ENCODE results near the gene SYNCRIP.
"Not testable (repeated sequence)": the region's sequence is repeated elsewhere in the genome, so short reads cannot be mapped to it uniquely, and the experiment has no call there.

Gene SYNCRIP

DNA sequence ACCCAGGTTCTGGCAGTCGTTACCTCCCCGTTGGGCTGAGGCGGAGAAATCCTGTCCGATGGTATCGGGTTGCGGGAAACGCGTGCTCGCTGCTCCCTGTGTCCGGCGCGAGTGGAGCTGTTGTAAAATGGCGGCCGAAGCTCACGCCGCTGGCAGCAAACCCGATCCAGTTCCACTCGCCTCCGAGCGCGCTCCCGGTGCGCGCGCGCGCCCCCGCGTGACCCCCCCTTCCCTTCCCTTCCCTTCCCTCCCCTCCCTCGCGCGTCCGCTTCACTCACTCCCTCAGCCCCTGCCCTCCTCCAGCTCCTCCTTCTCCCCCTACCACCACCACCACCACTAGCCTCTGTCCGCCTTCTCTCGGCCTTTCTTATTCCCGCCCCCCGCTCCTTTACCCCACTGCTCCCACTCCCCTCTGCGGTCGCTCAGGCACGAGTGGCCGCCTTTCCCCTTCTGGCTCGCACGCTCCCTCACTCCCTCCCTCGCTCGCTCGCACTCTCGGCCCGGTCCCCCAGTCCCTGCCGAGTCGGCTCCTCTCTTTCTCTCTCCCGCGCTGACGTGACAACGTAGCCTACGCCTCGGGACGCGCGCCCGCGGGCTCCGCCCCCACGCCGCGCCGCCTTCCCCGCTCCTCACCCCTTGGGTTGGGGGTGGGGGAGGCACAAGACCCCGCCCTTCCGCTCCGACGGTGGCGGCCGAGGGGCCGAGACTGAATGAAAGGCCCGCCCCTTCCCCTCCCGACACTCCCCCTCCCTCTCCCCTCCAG, at the start of gene SYNCRIP:
SYNCRIP (minus strand) TSS at position 113 of the 763 bp plus-strand sequence. CDS start 1,447 bp downstream, outside the sequence.
- DNase-seq = peak; percentile 96

DNA sequence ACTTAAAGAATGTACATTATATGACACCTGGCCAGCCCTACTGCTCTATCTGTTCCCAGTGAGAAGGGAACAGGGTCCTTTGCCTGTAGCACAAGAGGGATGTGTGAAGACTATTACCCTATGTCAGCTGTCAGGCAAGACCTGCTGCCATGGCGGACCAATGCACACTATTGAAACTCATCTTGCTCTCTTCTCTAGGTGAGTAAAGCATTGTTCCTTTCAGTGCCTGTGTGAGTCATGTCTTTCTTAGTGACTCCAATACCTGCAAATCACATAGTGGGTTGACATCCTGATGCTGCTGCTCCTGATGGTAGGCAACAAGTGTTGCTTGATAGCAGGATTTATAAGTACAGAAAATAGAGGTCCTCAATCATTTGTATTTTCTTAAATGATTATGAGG, 48.8 kb upstream of the SYNCRIP start:
- no peak for DNase-seq

DNA sequence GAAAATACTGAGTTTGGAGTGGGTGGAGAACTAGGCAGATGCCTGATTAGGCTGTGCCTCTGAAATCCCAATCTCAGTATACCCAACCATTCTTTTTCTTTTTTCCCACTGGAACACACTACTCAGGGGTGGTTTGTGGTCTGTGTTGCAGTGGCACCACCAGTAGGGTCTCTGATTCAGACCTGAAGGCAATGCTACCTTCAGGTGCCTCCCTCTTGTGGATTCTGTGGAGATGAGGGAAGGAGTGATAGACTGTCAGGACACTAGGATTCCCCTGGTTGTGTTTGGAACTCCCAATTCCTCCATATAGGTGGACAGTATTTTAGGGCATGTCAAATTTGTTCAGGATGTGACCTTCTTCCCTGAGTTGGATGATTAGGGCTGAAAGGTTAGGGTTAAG, 47.4 kb upstream of the SYNCRIP start:
- DNase-seq = no peak

DNA sequence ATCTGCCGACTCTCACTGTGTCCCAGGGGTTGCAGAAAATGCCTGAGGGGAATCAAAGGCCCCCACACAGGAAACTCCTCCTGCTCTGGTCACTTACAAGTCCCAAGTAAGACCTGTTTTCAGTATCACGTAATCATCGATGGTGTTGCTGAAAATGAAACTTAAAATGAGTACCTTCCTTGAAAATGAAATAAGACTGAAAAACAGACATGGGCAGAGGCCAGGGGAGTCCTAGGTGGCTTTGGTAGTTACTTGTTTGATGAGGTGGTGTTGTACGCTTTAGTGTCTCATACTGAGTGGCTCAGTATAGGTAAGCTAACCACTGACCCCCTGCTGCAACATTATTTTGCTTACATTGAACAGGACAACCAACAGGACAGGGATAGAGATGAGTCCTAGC, 43.0 kb upstream of the SYNCRIP start:
- no peak for DNase-seq

DNA sequence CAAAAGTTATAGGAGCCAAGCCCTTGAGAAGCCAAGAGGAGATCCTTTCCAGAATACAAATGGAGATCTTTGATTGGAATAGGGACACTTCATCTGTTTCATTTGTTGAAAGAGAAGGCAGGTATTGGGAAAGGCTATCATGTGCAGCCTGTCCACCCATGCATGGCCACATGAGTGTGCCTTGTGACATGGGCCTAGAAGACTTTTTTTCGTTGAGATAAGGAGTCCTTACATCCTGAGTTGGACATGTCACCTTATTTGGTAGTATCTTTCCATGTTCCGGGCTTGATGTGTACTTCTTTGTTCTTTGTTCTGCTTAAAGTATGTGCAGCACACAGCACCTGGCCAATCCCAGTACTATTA, 42.1 kb upstream of the SYNCRIP start:
- DNase-seq = no peak

DNA sequence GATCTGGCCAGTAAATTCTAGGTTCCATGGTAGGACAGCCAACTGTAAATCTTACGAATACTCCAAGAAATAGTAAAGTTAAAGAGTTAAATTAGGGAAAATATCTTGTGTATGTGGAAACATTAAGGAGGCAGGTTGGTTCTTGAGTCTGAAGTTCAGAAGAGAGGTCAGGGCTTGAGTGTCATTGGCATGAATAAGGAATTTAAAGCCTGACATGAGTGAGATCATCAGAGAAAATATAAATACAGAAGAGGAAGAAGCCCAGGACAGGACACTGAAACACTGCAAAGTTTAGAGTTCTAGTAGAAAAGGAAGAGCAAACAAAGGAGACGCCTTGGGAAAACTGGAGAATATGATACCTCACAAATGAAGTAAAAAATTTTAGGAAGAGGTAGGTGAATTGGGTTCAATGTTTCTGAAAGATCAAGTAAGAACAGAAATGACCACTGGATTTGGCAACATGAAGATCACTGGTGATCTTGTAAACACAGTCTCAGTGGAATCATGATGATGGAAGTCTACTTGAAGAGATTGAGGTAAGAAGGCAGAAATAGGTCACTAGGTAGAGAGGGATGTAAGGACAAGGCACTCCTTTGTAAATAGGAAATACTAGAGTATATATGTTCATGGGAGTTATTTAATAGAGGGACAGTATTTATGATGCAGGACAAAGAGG, 41.6 kb upstream of the SYNCRIP start:
- DNase-seq = no peak

DNA sequence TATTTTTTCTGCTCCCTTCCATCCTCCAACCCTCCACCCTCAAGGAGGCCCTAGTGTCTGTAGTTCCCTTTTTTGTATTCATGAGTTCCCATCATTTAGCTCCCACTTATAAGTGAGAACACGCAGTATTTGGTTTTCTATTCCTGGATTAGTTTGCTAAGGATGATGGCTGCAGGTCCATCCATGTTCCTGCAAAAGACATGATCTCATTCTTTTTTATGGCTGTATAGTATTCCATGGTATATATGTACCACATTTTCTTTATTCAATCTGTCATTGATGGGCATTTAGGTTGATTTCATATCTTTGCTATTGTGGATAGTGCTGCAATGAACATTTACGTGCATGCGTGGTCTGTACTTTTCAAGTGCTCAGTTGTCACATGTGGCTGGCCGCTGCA, 39.2 kb upstream of the SYNCRIP start:
- not testable (repeated sequence) for DNase-seq

DNA sequence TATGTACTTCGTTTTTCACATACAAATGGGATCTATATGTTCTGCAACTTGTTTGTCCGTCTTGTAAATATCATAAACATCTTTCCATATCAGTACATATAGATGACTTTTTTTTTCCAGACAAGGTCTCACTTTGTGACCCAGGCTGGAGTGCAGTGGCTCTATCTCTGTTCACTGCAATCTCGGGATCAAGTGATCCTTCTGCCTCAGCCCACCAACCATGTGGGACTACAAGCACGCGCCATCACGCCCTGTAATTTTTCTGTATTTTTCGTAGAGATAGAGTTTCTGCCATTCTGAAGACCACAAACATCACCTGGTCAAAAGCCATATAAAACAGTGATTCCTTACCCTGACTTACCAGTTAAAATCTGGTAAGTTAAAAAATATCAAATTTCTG, 37.7 kb upstream of the SYNCRIP start:
- DNase-seq = no peak

DNA sequence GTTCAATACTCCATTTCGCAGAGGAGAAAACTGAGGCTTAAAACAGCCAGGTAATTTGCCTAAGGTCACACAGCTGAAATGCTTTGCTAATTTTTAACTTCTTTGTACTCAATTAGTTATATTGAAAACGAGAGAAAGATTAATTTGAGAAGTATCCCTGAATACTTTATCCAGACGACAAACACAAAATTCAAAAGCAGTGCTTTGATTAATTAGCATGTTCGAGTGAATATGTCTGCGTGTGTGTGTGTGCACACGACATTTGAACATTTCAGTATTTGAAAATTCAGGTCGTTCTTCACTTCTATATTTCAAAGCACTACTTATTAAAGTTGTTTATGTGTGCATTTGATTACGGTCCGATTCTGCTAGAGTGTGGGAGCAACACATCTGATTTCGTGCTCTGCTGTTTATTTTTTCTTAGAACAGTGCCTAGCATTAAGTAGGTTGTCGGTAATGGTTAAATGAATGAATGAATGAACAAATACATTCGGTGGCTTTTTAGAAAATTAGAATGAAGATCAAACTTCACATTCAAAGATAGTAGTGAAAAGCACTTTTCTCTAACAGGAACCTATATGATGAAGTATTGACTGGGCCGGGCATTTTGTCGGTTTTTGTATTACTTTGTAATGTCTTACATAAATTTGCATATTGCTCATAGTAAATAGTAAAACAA, 36.9 kb upstream of the SYNCRIP start:
- DNase-seq = no peak

DNA sequence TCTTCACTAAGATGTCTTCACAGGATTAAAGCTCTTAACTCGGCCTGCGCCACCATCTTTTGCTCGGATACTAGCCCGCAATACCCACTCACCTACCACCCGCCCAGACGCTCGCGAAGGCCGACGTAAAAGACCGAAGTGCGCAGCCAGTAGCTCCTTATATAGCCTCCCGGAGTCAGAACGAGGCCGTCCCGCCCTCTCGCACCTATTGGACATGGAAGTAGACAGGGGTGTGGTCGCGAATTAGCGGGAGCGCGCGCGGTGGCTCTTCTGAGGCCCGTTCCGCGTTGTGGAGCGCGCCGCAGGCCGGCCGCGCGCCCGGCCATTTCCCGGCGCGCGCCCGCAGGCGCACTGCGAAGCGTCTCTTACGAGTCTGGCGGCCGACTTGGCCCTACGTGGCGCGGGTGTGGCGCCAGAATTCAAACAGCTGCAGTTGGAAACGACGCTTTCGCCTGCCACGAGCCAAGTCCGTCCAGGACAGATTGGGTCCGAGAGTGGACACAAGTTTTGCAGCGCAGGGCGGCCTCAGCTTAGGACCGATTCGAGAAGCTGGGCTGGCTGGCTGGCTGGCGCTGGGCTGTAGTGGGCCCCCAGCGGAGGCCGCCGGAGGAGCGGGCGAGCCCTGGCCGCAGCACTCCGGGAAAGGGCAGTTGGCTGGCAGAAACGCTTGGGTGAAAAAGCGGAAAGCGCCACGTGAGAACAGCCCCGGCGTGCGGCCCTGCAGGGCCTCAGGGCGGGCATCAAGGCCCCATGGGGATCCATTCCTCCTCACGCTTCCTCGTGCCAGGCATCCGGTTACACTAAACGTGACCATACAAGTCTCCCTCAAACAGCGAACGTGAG, 36.1 kb upstream of the SYNCRIP start:
- peak; percentile 97 for DNase-seq

DNA sequence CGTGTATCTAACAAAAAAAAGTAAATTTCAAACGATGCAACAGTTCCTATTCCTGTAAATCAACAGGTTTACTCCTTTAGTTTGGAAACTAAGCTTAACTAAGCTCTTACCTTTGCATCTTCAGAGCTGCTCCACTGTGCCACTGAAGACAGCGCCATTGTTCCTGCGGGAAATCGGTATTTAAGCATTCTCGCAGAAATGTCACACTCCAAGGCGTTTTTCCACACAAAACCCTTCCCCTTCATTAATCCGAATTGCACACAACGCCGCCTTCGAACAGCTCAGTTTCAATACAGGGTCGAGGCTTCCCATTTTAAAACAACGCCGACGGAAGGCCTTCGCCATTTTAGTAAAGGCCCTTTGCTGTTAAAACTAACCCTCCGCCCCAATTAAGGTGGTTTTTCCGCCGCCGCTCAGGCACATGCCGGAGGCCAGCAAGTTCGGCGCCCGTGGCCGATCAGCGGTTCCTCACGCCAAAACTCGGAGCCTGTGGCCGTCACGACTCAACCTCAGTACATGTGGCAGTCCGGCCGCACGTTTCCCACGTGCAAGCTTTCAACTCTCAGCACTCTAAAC, 35.4 kb upstream of the SYNCRIP start:
- DNase-seq = no peak

DNA sequence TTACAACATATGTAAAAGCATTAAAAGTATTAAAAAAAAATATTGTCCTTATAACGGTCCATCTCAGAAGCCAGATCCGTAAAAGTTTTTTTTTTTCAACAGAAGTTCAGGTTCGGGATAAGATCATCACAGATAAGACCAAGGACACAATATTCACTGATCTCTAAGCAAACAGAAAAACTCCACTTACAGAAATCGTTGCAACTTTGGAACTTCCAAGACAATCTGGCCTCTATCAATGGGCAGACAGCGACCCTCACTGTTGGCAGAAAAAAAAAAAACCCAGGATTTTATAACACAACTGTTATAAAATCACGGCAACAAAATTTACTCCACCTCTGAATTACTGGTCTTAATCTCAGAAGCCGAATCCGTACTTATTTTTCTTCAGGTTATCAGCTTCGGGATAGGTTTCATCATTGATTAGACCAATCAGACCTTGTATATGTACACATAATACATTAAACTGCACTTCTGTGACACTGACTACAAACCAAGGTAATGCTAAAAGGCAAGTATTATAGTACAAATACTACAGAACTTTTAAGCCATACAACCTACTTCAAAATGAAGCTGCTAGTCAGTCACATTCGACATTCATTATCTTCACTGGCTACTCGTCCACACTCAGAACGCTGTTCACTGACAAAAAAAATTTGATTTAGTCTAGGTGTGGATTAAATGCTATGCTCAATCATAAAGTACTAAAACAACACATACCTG, 34.7 kb upstream of the SYNCRIP start:
- DNase-seq = no peak

DNA sequence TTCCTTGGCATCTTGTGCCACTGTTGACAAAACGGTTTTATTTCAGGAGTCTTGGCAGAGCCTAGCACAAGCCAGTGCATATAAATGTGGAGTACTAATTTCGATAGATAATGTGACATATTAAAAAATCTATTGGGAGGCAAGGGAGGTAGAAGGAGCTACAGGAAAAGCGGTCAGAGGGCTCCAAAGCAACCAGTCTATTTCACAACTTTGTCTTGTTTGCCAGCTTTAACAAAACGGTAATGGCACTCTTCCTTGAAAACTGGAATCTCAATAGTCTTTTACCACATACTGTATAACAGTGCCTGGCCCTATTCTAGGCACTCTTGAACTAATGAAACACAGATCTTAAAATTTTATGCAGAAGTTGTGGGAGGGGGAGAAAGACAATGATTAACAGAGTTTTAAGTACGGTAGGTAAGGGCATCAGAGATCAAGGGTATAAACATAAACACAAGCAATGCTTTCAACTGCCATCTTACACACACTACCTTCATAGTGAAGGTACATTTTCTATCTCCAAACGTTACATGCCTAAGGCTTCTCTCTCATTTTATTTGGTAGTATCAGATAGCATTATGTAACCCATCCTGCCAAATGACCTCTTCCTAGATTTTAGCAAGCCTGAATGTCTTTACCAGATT, 33.5 kb upstream of the SYNCRIP start:
- no peak for DNase-seq

DNA sequence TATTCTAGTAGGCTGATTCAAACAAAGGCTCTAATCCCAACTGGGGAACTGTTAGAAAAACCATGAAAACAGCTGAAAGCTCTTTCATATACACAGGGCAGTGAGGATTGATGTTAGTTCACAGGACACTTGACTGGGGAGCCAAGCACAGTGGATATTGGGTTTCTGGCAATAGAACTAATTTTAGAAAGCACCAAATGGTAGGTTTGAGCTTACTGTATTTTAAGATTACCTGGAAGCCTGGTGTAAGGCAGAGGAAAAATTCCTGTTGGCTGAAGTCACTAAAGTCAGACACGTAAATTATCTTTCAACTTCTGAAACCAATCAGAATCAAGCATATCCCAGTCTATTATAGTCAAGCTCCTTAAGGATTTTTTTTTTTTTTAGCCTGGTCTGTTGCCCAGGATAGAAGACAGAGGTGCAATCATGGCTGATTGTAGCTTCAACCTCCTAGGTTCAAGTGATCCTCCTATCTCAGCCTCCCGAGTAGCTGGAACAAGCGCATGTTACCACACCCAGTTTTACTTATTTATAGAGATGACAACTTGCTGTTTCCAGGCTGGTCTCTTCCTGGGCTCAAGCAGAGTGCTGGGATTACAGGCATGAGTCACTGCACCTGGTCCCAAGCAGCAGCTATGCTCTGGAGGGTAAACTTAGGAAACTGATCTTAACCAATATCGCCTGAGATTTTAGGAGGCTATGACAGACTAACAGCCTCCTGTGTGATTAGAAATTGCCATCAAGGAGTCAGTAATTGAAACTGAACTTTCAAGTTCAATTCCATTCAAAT, 32.5 kb upstream of the SYNCRIP start:
- DNase-seq = peak; percentile 43

DNA sequence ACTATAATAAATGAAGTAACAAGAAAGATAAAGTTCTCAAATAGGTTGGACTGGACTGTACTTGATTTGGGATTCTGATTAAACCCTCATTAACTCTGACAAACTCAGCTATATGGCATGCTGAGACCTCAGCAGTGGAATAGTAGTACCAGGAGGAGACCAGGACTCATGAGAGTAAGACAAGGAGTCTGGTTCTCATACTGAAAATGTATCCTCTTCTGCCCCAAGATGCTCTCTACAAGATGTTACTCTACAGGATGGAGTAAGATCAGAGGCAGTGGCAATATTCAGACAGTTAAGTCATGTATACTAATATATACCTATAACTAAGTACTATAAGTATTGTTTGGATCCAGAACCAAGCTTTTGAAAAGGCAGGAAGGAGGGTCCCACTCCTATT, 31.9 kb upstream of the SYNCRIP start:
- DNase-seq = no peak

DNA sequence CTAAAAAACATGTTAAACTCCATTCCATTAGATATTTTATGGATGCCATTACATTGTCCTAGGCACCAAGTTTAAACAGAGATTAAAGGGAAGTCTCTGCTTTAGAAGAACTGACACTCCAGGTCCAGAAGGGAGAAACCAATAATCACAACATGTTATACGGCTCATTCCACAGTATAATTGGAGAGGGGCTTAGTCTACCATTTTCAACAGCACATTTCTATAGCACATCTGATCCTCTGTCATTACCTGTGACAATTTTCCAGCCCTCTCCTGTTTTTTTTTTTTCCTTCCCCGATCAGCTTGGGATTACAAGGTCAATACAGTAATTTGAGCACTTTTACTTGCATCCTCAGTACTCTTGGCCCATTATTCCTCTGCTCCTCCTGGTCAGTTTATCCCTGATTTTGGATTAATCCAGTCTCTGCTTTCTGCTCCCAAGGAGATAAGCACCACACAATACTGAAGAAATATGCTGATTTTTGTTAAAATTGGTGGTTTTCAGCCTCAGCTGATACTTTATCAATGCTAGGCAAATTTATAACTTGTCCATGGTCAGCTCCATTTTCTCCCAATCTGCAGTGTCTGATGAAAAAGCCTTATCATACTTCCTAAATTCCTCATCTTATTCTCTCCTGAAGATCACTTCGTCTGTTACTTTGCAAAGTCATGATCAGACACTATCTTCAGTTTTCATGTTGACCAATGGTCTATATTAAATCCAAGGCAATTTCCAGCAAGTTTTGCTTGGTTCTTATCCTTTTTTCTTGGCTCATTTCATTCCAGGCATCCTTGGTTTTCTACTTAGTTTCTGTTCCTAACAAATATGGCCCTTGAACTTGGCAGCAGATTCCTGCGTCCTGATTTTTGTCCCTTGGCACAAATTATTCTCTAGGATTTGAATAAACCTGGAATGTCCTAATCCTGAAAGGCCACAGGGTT, 30.8 kb upstream of the SYNCRIP start:
- no peak for DNase-seq

DNA sequence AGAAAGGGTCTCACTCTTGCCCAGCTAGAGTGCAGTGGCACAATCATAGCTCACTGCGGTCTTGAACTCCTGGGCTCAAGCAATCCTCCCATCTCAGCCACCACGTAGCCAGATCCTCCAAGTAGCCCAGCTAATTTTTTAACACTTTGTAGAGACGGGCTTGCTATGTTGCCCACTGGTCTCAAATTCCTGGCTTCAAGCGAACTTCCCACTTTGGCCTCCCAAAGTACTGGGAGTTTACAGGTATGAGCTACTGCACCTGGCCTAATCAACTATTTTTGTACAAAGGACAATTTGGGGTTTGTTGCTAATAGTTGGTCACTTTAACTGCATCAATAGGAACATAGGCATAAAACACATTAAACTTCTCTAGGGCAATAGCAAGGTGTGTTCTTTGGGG, 29.9 kb upstream of the SYNCRIP start:
- no peak for DNase-seq

DNA sequence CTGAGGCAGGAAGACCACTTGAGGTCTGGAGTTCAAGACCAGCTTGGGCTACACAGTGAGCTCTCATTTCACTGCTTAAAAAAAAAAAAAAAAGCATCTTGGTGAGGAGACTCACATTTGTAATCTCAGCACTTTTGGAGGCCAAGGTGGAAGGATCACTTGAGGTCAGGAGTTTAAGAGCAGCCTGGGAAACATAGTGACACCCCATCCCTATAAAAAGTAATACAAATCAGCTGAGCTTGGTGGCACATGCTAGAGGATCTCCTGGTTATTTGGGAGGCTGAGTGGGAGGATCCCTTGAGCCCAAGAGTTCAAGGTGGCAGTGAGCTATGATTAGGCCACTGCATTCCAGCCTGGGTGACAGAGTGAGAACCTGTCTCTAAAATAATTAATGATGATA, 29.4 kb upstream of the SYNCRIP start:
- DNase-seq = no peak

DNA sequence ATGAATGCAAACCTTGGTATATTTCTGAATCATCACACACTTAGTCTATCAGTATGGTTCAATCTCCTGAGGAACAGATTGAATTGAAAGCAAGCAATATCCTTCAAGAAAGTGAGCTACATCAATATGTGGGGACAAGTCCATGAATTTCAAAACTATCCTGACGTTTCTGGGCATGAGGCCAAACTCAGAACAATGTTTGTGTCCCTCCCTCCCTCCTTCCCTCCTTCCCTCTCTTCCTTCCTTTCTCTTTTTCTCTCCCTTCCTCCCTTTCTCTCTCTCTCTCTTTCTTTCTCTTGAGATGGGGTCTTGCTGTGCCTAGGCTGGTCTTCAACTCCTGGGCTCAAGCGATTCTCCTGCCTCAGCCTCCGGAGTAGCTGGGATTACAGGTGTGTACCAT, 27.9 kb upstream of the SYNCRIP start:
- DNase-seq = peak; percentile 26

Measured in NCI-H226 (cell line).